GM21526 (cell line): ENCODE results near the gene AFF1.

Source experiments
- ATAC-seq: cut with Tn5 transposase; IDR thresholded peaks from one replicate; pipeline ENCODE4 v1.9.1; 2021; ENCODE audit warnings: moderate library complexity; ENCODE audit not compliant: unreplicated experiment, low FRiP score

AFF1 gene

DNA sequence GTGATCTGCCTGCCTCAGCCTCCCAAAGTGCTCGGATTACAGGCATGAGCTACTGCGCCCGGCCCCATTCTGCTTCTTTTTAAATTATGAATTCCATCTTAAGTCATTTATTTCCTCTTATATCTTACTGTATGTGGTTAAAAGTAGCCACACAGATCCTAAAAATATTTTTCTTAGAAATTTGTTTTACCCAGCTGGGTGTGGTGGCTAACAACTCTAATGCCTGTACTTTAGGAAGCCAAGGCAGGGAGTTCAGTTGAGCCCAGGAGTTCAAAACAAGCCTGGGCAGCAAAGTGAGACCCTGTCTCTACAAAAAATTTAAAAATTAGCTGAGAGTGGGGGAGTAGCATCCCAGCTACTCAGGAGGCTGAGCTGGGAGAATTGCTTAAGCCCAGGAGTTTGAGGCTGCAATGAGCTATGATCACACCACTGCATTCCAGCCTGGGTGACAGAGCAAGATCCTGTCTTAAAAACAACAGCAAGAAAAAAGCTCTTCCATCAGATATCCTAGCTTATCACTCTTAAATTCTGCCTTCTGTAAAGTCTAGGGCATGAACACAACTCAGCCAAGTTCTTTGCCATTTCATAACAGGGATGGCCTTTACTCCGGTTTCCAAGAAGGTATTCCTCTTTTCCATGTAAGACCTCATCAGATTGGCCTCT, 15.1 kb upstream of the AFF1 start:
- no peak for ATAC-seq

DNA sequence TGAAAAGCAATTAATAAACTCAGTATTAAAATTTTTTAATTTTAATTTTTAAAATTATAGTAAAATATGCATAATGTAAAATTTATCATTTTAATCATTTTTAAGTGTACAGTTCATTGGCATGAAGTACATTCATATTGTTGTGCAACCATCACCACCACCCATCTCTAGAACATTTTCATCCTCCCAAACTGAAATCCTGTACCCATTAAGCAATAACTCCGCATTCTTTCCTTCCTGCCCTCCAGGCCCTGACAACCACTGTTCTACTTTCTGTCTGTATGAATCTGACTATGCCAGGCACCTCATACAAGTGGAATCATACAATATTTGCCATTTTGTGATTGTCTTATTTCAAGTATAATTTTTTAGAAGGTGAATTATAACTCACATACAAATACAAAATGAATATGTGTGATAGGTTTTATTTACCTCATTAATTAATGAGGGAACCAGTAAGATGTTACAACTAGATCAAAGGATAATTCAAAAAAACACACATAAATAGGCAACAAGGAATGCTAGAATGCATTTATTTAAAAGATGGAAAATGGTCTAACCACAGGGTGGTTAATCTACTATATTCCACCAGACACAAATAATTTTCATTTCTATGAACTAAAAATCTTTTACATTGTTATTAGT, 13.1 kb upstream of the AFF1 start:
- no peak for ATAC-seq

DNA sequence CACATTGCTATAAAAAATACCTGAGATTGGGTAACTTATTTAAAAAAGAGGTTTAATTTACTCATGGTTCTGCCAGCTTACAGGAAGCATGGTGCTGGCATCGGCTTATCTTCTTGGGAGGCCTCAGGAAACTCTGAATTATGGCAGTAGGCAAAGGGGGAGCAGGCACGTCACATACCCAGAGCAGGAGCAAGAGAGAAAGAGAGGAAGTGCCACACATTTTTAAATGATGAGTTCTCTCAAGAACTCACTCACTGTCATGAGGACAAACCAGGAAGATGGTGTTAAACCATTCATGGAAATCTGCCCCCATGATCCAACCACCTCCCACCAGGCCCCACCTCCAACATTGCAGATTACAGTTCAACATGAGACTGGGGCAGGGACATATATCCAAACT, 10.0 kb upstream of the AFF1 start:
- no peak for ATAC-seq

DNA sequence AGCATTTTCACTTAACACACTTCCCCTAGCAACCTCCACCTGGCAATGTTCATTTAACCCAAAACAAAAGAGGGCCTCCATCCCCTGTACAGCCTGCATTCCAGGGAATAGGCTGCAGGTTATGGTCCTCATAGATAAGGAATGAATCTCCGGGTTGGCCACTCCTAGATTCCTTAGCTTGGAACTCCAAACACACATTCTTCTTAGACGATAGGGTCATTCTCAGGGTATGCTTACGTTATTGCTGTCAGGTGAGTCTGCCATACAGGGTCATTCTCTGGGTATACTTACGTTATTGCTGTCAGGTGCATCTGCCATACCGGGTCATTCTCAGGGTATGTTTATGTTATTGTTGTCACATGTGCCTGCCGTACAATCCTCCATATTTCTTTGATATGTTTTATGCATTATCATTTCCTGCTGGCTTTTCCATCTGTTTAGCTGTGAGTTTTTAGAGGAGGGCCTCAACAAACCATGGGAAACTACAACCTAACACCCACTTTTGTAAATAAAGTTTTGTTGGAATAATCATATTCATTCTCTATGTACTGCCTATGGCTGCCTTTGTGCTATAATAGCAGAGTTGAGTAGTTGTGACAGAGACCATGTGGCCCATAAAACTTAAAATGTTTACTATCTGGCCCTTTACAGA, 8.2 kb upstream of the AFF1 start:
- ATAC-seq, result no peak

DNA sequence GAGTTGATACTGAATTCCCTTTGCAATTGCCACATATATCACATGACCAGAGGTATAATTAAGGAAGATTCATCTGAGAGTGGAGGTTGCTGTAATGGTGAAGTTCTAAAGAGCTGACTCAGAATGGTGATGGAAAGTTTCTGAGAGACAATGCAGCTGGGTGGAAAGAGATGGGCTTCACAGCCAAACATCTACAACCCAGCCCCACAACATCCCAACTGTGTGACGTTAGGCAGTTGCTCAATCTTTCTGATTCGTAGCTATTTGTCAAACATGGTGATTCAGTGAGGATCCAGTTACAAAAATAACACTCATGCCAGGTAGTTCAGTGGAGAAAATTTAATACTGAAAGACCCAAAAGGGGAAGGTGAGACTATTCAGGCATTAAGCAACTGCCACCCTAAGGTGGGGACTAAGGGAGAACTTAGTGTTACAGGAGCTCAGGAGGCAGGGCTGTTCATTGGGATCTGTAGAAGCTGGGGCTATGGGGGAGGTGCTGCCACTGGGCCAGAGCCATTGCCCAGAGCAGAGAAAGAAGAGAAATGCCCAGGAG, 6.9 kb upstream of the AFF1 start:
- no peak for ATAC-seq

DNA sequence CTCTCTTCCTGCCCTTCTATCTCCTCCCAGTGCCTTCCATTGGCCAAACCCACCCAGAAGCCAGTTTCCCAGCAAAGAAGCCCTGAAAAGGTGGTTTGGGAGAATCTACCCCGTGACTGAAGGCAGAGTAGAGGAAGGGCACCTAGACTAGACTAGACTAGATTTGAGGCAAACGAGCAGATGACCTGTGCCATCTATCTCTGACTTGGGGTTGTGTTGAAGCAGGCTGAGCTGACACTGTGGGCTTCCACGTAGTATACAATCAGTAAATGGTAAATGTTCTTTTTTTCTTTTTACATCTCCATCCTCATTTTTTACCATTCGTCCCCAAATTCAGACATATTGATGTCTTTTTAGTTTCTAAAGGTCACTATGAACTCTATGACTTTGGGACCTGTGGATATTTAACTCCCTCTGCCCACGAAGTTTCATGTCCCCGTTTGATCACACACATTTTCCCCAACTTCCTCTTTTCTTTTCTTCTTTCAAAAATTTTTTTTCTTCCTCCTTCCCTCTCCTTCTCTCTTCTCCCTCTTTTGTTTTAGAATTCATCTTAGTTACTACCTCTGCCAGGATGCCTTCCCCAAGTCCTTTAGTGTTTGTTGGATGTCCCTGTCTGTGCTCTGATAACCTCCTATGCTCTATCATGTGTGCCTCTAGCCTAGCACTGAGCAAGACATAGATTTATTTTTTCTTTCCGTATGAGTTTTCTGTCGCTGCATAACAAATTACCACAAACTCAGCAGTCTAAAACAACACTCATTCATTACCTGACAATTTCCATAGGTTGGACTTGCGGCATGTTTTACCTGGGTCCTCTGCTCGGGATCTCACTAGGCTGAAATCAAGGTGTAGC, 6.2 kb upstream of the AFF1 start:
- no peak for ATAC-seq

DNA sequence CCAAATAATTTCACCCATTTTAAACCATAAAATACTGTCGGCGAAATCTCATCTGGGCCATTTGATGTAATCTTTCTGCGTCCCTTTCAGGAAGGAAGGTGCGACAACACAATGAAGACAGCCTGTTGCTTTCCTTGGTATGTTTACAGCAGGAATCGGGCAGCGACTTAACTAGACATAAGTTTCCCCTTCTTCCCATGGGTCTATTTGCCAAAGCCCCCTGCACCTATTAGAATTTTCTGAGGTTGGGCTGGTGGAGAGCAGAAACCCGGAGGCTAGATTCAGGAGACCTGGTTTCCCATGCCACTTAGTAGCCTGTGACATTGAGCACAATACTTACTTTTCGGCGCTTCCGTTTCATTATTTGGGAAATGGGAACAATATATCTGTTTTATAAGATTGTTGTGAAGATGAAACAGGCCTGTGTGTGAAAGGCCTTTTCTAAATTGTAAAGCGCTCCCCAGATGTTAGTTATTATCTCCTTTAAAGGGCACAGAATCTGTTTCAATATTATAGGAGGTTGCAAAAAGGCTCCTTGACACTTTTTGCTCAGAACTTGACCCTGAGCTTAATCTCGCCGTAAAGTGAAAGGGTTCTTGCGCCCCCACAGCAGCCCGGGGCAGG, 552 bp upstream of the AFF1 start:
- ATAC-seq, result no peak

DNA sequence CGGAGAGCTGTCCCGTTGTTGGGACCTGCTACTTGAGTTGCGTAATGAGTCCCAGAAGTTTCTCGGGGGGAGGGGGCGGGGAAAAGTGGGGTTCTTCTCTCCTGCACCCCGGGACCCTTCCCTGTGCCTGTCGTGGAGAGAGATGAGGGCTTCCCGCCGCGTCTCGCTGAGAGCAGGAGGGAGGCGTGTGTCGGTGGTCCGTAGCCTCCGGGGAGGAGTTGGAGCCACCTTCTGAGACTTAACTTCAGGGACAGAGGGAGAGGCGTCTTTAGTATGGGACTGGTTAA, 698 bp downstream of the AFF1 start:
- no peak for ATAC-seq

DNA sequence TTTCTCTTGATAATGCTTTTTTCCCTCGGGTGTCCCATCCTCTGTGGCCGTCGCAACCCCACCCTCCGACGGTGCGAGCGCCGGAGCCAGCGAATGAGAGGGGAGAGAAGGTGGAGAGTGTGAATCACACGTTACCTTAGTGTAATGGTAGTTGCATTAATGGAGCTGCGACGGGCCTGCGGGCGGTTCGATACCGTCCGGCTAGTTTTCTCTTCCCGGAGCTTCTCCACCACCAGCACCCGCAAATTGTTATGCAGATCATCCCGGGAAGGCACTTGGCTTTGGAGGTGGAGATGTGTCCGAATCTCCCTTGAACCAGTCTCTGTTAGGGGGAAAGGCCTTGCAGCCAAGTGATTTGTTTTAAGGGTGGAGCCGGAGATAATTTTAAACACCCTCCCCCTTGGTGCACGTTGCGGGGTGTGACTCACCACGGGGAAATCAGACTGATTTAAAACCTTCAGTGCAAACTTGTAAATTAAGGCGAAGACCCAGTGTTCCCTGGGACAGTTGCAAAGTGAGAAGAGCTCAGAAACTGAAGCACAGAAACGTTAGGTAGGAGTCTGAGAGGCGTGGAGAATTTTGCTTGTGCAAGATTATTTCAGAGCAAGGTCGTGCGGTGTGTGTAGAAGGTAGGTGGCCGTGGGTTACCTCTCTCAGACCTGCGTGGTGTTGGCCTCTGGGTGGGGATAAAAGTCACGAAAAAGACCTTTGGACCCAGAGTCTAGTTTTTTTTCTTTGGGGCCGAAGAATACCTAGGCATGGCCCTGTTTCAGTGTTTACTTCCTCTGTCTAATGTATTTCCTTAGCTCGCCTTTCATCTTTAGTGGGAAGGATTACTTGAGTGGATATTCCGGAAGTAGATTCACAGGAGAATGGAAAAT, 1.3 kb downstream of the AFF1 start:
- peak; percentile 40 for ATAC-seq

DNA sequence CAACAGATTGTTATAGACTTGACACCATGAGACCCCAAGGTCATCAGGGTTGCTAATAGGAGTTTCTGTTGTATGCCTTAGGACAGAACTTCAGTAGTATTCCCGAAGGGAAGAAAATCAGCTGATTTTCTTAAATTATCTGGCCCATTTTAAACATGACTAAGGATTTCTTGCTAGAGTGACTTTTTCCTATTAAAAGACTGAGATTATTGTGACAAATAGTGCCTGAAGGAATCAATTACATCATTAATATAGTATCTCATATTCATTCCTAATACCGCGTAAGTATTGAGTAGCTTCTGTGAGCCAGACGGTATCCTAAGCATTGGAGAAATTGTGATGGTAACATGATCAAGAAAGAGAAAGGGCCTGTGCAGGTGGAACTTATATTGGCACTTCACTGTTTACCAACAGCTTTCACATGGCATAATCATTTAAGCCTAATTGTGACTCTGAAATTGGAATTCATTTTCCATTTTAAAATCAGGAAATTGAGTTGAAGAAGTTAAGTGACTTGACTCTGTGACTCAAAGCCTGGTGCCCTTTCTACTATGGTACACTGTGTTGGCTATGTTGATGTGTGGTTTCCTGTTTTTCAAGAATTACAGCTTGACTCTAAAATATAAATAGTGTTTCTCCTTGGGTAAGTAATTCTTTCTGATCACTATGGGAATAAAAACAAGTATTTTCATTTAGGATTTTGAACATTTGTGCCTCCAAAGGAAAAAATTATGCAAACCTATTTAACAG, 4.1 kb downstream of the AFF1 start:
- ATAC-seq, result no peak

DNA sequence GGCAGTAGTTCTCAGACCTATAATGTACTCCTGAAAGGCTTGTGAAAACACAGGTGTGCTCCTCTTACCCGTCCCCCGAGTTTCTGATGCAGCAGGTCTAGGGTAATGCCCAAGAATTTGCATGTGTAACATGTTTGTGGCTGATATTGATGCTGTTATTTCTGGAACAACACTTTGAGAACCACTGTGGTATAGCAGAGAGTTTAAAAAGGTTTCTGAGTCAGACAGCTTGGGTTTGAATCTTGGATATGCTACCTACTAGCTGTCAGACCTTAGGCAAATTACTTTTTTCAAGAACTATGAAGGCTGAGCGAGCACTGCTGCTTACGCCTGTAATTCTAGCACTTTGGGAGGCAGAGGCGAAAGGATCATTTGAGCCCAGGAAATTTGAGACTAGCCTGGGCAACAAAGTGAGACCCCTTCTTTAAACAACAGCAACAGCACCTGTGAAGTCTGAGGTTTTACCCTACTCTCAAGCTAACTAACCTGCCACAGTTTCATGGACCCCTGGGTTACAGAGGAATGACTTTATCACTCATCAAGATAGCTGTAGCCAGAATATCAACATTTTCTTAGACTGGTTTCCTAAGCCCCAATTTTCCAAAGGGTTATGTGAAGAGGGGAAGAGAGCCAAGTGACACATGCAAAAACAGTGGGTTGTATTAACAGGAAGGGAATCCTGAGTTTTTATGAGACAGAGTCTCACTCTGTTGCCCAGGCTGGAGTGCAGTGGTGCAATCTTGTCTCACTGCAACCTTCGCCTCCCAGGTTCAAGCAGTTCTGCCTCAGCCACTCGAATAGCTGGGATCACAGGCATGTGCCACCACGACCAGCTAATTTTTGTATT, 5.1 kb downstream of the AFF1 start:
- peak; percentile 60 for ATAC-seq

DNA sequence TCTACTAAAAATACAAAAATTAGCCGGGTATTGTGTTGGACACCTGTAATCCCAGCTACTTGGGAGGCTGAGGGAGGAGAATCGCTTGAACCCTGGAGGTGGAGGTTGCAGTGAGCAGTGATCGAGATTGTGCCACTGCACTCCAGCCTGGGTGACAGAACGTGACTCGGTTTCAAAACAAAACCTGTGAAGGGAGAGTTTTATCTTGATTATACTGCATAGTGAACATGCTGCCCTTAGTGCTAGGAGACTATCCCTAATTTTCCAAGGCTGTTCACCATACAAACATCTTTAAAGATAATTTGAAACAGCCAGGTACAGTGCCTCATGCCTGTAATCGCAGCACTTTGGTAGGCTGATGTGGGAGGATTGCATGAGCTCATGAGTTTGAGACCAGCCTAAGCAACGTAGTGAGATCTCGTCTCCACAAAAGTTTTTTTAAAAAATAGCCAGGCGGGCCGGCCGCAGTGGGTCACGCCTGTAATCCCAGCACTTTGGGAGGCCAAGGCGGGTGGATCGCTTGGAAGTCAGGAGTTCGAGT, 6.2 kb downstream of the AFF1 start:
- ATAC-seq, result no peak

DNA sequence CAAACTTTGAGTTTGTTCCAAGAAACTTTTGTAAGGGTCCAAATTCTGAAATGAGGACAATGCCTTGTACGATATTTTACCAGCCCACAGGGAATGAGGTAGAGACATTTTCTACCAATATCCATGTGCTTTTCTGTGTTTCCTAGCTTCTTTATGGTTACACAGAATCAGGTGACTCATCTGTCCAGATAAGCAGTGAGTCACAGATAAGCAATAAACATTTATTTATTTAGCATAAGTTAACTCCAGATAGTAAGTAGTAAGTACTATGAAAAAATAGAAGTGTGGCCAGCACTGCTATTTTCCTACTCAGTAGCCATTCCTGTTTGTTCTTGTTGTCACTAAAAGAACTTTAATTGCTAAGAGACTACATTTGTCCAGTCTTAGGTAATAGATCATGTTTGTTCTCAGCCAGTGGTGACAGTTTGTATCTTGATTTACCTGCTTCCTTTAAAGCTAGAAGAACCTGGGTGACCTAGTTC, 7.4 kb downstream of the AFF1 start:
- no peak for ATAC-seq

DNA sequence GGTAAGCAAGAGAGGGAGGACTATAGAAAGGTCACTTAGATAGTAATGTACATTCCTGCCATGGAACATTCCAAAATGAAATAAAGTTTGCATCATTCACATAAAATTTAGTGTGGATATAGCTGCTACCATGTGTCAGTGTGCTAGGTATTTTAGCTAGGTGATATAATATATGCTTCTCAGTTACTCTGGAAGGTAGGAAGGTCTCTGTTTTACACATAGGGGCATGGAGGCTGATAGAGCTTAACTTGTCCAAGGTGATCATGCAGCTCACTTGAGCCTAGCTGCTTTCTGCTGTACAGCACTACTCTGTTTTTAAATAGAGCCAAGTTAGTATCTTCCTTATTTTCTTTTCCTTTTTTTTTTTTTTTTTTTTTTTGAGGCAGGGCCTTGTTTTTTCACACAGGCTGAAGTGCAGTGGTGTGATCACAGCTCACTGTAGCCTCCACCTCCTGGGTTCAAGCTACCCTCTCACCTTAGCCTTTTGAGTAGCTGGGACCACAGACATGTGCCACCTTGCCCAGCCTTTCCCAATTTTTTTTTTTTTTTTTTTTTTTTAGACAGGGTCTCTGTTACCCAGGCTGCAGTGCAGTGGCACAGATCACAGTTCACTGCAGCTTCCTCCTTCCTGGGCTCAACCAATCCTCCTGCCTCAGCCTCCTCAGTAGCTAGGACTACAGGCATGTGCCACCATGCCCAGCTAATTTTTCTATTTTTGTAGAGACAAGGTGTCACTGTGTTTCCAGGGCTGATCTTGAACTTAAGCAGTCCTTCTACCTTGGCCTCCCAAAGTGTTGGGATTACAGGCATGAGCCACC, 10.4 kb downstream of the AFF1 start:
- no peak for ATAC-seq

DNA sequence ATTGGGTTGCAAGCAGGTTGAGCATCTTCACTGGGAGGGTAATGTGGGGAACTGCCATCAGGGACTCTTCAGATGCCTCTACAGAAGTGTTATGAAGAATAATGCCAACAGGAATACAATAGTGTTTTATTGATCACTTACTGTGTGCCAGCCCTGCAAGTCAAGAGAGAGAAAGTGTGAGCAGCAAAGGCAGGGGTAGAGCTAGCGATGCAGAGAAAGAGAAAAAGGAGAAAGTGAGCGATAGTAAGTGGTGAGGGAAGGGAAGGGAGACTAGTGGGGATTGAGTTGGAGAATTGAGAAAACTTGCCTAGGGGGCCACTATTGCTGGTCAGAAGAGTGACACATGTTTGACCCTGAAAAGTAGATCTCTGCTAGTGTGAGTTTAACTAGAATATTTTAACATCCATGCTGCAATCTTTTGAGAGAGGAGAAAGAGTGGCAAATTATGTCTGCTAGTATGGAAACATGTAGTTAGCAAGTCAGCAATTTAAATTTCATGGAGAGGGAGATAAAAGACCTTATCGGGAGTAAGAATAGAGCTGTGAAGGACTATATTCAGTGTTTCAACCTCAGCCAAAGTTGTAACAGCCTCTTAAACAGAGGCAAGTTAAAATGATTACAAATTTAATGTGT, 12.2 kb downstream of the AFF1 start:
- no peak for ATAC-seq

DNA sequence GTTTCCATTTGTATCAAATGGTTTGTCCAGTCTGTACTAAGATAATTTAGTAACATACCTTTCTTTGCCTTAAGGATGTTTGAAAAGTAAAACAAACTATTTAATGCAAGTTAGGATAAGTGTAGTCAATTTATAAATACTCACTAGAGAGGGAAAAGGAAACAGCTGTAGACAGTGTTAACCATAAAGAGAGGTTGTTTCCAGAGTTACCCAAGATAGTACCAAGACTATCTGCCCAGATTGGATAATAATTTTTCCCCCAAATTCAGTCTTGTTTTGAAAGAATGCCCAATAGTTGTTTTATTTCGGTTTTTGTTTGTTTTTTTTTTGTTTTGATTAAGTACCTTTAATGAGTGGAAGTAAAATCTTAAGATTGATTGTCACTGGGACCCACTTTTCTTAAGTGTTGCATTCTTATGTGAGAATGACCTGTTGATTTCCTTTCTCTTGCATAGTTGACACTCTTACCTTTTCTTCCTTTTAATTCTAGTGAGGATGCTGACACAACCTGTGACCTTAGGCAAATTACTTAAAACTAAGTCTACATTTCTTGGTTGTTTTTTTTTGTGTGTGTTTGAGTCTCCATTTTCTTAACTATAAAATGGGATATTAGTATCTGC, 12.8 kb downstream of the AFF1 start:
- ATAC-seq, result no peak
